Fibroblast of pulmonary artery (primary cell): ENCODE measurements around the gene PHLDB3.
A peak's percentile ranks its signal among the peaks of the same experiment; 100 is the strongest.
"Not testable (repeated sequence)": the region's sequence is repeated elsewhere in the genome, so short reads cannot be mapped to it uniquely, and the experiment has no call there.

Experiments
- DNase-seq: peaks from one replicate; pipeline ENCODE4 v3.0.0-alpha.2; 2010; ENCODE audit warnings: low read depth
- H3K4me3 ChIP-seq: replicated peaks from 2 replicates; pipeline ENCODE4 v1.5.1; 2011; ENCODE audit warnings: low read depth, mild to moderate bottlenecking, control low read depth, low read length, moderate library complexity
- TF ChIP-seq, protein P1 (sequence below): IDR thresholded peaks from 2 replicates; pipeline ENCODE4 v1.5.1; 2011; ENCODE audit warnings: mild to moderate bottlenecking, control low read depth, low read length, inconsistent platforms; ENCODE audit errors: missing control alignments

PHLDB3 gene

GRCh38 chr19:43504426-43505185 lies at the start of gene PHLDB3:
Gene PHLDB3, minus strand, starts transcription at chr19:43504746. Its CDS starts 628 bp downstream, at chr19:43504118.
- TF ChIP-seq, protein P1, sequence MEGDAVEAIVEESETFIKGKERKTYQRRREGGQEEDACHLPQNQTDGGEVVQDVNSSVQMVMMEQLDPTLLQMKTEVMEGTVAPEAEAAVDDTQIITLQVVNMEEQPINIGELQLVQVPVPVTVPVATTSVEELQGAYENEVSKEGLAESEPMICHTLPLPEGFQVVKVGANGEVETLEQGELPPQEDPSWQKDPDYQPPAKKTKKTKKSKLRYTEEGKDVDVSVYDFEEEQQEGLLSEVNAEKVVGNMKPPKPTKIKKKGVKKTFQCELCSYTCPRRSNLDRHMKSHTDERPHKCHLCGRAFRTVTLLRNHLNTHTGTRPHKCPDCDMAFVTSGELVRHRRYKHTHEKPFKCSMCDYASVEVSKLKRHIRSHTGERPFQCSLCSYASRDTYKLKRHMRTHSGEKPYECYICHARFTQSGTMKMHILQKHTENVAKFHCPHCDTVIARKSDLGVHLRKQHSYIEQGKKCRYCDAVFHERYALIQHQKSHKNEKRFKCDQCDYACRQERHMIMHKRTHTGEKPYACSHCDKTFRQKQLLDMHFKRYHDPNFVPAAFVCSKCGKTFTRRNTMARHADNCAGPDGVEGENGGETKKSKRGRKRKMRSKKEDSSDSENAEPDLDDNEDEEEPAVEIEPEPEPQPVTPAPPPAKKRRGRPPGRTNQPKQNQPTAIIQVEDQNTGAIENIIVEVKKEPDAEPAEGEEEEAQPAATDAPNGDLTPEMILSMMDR, result no peak
- H3K4me3 ChIP-seq, result peak within 1 kb of the TSS; percentile 85
- DNase-seq, result no peak

DNA sequence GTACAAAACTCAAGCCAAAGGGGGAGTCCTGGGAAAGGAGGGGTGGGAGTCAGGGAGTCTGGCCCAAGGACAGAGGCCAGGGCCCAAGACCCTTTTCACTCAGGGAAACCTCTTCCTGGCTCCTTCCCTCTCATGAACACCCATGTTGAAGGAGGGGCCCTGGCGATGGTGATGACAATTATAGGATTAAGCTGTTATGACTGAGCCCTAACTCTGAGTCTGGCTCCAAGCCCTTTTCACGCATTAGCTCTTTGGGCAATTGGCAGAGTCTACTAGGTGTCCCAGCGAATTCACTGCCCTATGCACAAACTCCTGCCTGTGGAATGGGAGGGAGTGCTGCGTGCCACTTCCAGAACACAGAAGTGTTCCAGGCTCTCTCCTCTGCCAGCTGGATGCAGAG lies 49.1 kb upstream of the PHLDB3 start:
- DNase-seq, result no peak
- H3K4me3 ChIP-seq, result no peak overlapping the region
- TF ChIP-seq, protein P1, result no peak

GRCh38 chr19:43552616-43553015 lies 48.1 kb upstream of the PHLDB3 start:
- TF ChIP-seq, protein P1, result no peak
- no peak overlapping the region for H3K4me3 ChIP-seq
- no peak for DNase-seq

GRCh38 chr19:43552198-43552450 lies 47.6 kb upstream of the PHLDB3 start:
- TF ChIP-seq, protein P1, result no peak
- no peak for DNase-seq
- H3K4me3 ChIP-seq, result no peak overlapping the region

GRCh38 chr19:43551399-43552197 lies 47.1 kb upstream of the PHLDB3 start:
- no peak for DNase-seq
- TF ChIP-seq, protein P1, result no peak
- no peak overlapping the region for H3K4me3 ChIP-seq

DNA sequence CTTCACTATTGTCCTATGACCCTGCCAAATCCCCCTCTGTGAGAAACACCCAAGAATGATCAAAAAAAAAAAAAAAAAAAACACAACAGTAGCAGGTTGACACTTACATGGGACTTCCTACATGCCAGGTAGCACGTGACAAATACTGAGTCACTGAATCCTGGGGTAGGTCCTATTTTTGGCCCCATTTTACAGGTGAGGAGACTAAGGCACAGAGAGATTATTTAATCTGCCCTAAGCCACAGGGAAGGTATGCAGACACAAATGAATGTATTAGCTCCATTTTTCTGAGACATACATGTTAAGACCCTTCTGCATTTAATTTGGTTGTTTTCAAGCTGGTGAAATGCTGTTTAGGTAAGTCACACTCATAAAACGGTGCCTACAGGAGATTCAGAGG lies 44.2 kb upstream of the PHLDB3 start:
- no peak for DNase-seq
- TF ChIP-seq, protein P1, result no peak
- no peak overlapping the region for H3K4me3 ChIP-seq

GRCh38 chr19:43547926-43548325 lies 43.4 kb upstream of the PHLDB3 start:
- not testable (repeated sequence) for H3K4me3 ChIP-seq, DNase-seq
